ENCODE data around the gene KCNK5. TPM values are rescaled to one million over a fixed set of nuclear protein-coding genes. Genes with fewer than 3 reads are reported as not detected.

The KCNK5 gene
- total RNA-seq, 2 experiments from 2014 or later, result 12.0 TPM

DNA sequence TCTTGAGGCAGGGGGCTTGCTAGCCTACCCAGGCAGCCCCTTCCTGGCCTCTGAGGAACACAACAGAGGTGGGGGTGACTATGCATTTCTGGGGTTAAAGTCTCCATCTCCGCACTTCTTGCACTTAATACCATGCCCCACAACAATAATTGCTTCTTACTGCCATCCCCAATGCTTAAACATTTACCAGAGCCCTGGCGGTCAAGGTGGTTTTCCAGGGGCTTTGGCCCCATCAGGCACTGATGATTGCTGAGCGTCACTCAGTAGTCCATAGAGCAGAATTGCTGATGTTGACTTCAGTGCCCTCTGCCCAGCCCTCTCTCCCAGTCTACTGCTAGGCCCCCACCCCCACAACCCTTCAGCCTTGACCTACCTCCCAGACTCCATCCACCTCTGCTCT lies 32.5 kb upstream of the KCNK5 start:
- ATAC-seq (no peak), DNase-seq (no peak)
- no peaks in the 10 kb centered on the region for H3K4me1 Mint-ChIP-seq (ENCODE audit: low read depth)
- ChIA-PET CTCF (no interaction called here), POLR2A (no interaction called here)
- no peaks in the 10 kb centered on the region for H3K36me3 Mint-ChIP-seq (ENCODE audit: low read depth)
- no peak overlapping the region for H3K4me3 Mint-ChIP-seq
- H3K27me3 Mint-ChIP-seq (ENCODE audit: low read depth), result peaks cover 3% of the 10 kb centered on the region
- no peaks in the 10 kb centered on the region for H3K9me3 Mint-ChIP-seq (ENCODE audit: insufficient read depth)
- no peak overlapping the region for H3K27ac Mint-ChIP-seq

GRCh38 chr6:39260953-39261352 lies 31.7 kb upstream of the KCNK5 start:
- Mint-ChIP-seq H3K27me3 (ENCODE audit: low read depth) (peaks cover 7% of the 10 kb centered on the region), H3K36me3 (ENCODE audit: low read depth) (no peaks in the 10 kb centered on the region), H3K9me3 (ENCODE audit: insufficient read depth) (no peaks in the 10 kb centered on the region), H3K27ac (no peak overlapping the region), H3K4me3 (no peak overlapping the region), H3K4me1 (ENCODE audit: low read depth) (no peaks in the 10 kb centered on the region)
- POLR2A ChIA-PET, result no interaction called here
- CTCF ChIA-PET, result no interaction called here
- ATAC-seq, result no peak
- DNase-seq, result no peak

GRCh38 chr6:39260456-39260855 lies 31.2 kb upstream of the KCNK5 start:
- ChIA-PET CTCF (interaction anchor here (0.5 kb wide), 1 partner anchor 95 kb away, joined by 3 read pairs; no protein-coding TSS in a partner anchor), POLR2A (no interaction called here)
- Mint-ChIP-seq H3K4me3 (no peak overlapping the region), H3K9me3 (ENCODE audit: insufficient read depth) (no peaks in the 10 kb centered on the region), H3K27me3 (ENCODE audit: low read depth) (peaks cover 7% of the 10 kb centered on the region), H3K27ac (no peak overlapping the region), H3K4me1 (ENCODE audit: low read depth) (no peaks in the 10 kb centered on the region), H3K36me3 (ENCODE audit: low read depth) (no peaks in the 10 kb centered on the region)
- DNase-seq (no peak), ATAC-seq (no peak)

- ChIA-PET POLR2A (no interaction called here), CTCF (no interaction called here)
Measured at GRCh38 chr6:39256294-39256940, 27.1 kb upstream of the KCNK5 start.

GRCh38 chr6:39254999-39255535 lies 25.8 kb upstream of the KCNK5 start:
- H3K9me3 Mint-ChIP-seq (ENCODE audit: insufficient read depth), result no peaks in the 10 kb centered on the region
- ATAC-seq, result no peak
- H3K36me3 Mint-ChIP-seq (ENCODE audit: low read depth), result no peaks in the 10 kb centered on the region
- POLR2A ChIA-PET, result no interaction called here
- DNase-seq, result no peak
- H3K27ac Mint-ChIP-seq, result no peak overlapping the region
- no peak overlapping the region for H3K4me3 Mint-ChIP-seq
- peaks cover 11% of the 10 kb centered on the region for H3K27me3 Mint-ChIP-seq (ENCODE audit: low read depth)
- no peaks in the 10 kb centered on the region for H3K4me1 Mint-ChIP-seq (ENCODE audit: low read depth)
- CTCF ChIA-PET, result interaction anchor here (0.6 to 0.7 kb wide), 2 partner anchors 48 to 88 kb away, joined by 3 to 4 read pairs; no protein-coding TSS in a partner anchor

More at GRCh38 chr6:39256294-39256940, 27.1 kb upstream of the KCNK5 start:
- Mint-ChIP-seq H3K36me3 (ENCODE audit: low read depth) (no peaks in the 10 kb centered on the region), H3K27ac (no peak overlapping the region), H3K4me1 (ENCODE audit: low read depth) (no peaks in the 10 kb centered on the region), H3K4me3 (no peak overlapping the region), H3K9me3 (ENCODE audit: insufficient read depth) (no peaks in the 10 kb centered on the region), H3K27me3 (ENCODE audit: low read depth) (peaks cover 13% of the 10 kb centered on the region)
- ATAC-seq (no peak), DNase-seq (no peak)

DNA sequence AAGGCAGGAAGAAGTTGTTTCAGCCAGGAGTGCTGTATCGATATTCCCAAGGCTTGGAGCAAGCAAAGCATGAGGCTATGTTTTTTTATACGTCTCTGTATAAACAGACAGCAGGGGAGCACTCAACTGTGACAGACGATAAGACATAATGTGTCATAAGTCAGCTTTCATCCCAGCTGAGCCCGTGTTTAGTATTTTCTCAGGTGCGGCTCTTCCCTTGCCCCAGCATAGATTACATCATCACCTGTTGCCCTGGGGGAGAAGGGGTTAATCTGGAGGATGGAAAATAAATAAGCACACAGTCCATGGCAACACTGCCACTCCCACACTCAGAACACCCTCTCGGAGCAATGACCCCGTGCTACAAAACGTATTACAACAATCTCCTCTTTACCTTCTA lies 22.1 kb upstream of the KCNK5 start:
- CTCF ChIA-PET, result no interaction called here
- ATAC-seq (no peak), DNase-seq (no peak)
- Mint-ChIP-seq H3K27me3 (ENCODE audit: low read depth) (peaks cover 9% of the 10 kb centered on the region), H3K4me3 (no peak overlapping the region), H3K27ac (no peak overlapping the region), H3K36me3 (ENCODE audit: low read depth) (no peaks in the 10 kb centered on the region), H3K4me1 (ENCODE audit: low read depth) (peaks cover 7% of the 10 kb centered on the region), H3K9me3 (ENCODE audit: insufficient read depth) (no peaks in the 10 kb centered on the region)
- POLR2A ChIA-PET, result no interaction called here

GRCh38 chr6:39250507-39250906 lies 21.2 kb upstream of the KCNK5 start:
- ATAC-seq (no peak), DNase-seq (no peak)
- H3K4me3 Mint-ChIP-seq, result no peak overlapping the region
- H3K27ac Mint-ChIP-seq, result no peak overlapping the region
- H3K9me3 Mint-ChIP-seq (ENCODE audit: insufficient read depth), result no peaks in the 10 kb centered on the region
- no peaks in the 10 kb centered on the region for H3K36me3 Mint-ChIP-seq (ENCODE audit: low read depth)
- ChIA-PET POLR2A (no interaction called here), CTCF (no interaction called here)
- H3K4me1 Mint-ChIP-seq (ENCODE audit: low read depth), result peaks cover 7% of the 10 kb centered on the region
- peaks cover 6% of the 10 kb centered on the region for H3K27me3 Mint-ChIP-seq (ENCODE audit: low read depth)

DNA sequence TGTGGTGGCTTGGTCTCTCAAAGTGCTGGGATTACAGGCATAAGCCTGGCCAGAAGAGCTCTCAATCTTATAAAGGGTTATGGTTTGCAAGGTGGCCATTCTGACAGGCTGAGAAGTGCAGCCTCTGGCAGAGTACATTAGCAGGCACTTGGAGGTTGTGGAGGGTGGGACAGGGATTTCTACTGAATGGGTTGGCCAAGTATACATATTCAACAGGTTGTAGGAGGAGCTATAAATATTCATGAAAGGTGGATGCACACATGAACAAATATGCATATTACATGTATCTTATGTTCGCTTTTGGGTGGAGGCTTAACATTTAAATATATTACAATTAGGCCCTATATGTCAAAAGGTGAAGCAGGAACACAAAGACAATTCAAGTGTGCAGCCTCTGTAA lies 20.0 kb upstream of the KCNK5 start:
- no peak for ATAC-seq
- Mint-ChIP-seq H3K9me3 (ENCODE audit: insufficient read depth) (no peaks in the 10 kb centered on the region), H3K27ac (no peak overlapping the region), H3K27me3 (ENCODE audit: low read depth) (peaks cover 6% of the 10 kb centered on the region), H3K4me3 (no peak overlapping the region), H3K36me3 (ENCODE audit: low read depth) (no peaks in the 10 kb centered on the region), H3K4me1 (ENCODE audit: low read depth) (peaks cover 7% of the 10 kb centered on the region)
- no peak for DNase-seq
- POLR2A ChIA-PET, result no interaction called here
- CTCF ChIA-PET, result interaction anchor here (1.6 kb wide), 1 partner anchor 10 kb away, joined by 3 read pairs; no protein-coding TSS in a partner anchor

DNA sequence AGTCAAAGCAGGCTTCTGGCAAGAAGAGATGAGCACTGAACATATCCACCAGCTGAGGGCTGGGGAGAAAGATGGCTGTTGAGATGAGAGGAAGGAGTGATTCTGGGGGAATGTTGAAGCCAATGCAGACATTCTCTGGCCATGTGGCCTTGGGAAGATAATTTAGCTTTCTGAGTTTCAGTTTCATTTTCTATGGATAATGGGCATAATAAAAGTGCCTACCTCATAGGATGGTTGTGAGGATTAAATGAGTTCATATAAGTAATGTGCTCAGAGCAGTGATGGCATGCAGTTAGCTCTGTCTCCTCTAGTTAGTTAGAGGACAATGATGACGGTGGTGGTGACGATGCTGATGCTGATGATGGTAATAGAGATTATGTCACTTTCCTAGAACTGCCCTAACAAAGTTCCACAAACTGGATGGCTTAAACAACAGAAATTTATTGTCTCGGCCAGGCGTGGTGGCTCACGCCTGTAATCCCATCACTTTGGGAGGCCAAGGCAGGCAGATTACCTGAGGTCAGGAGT lies 18.5 kb upstream of the KCNK5 start:
- POLR2A ChIA-PET, result no interaction called here
- no peak overlapping the region for H3K4me3 Mint-ChIP-seq
- no peak overlapping the region for H3K27ac Mint-ChIP-seq
- ATAC-seq (no peak), DNase-seq (no peak)
- peaks cover 6% of the 10 kb centered on the region for H3K27me3 Mint-ChIP-seq (ENCODE audit: low read depth)
- CTCF ChIA-PET, result interaction anchor here (1.1 kb wide), 1 partner anchor 18 kb away, joined by 3 read pairs; no protein-coding TSS in a partner anchor
- H3K4me1 Mint-ChIP-seq (ENCODE audit: low read depth), result peaks cover 7% of the 10 kb centered on the region
- no peaks in the 10 kb centered on the region for H3K9me3 Mint-ChIP-seq (ENCODE audit: insufficient read depth)
- no peaks in the 10 kb centered on the region for H3K36me3 Mint-ChIP-seq (ENCODE audit: low read depth)

- Mint-ChIP-seq H3K36me3 (ENCODE audit: low read depth) (no peaks in the 10 kb centered on the region), H3K4me1 (ENCODE audit: low read depth) (peaks cover 7% of the 10 kb centered on the region), H3K27ac (no peak overlapping the region), H3K9me3 (ENCODE audit: insufficient read depth) (no peaks in the 10 kb centered on the region), H3K4me3 (no peak overlapping the region), H3K27me3 (ENCODE audit: low read depth) (no peaks in the 10 kb centered on the region)
- POLR2A ChIA-PET, result no interaction called here
- CTCF ChIA-PET, result interaction anchor here (0.5 to 0.9 kb wide), 2 partner anchors 59 to 195 kb away, joined by 3 read pairs; partner anchors contain the start of gene GLP1R
- ATAC-seq (no peak), DNase-seq (no peak)
Measured at GRCh38 chr6:39243809-39244208, 14.5 kb upstream of the KCNK5 start.

- DNase-seq (no peak), ATAC-seq (no peak)
- Mint-ChIP-seq H3K4me3 (no peak overlapping the region), H3K4me1 (ENCODE audit: low read depth) (peaks cover 4% of the 10 kb centered on the region), H3K27me3 (ENCODE audit: low read depth) (peaks cover 2% of the 10 kb centered on the region), H3K36me3 (ENCODE audit: low read depth) (no peaks in the 10 kb centered on the region), H3K27ac (no peak overlapping the region), H3K9me3 (ENCODE audit: insufficient read depth) (no peaks in the 10 kb centered on the region)
- POLR2A ChIA-PET, result no interaction called here
- CTCF ChIA-PET, result no interaction called here
Measured at GRCh38 chr6:39240155-39240757, 11.0 kb upstream of the KCNK5 start.

- ChIA-PET POLR2A (no interaction called here), CTCF (interaction anchor here (1.2 to 1.7 kb wide), 2 partner anchors 11 to 63 kb away, joined by 4 to 6 read pairs; no protein-coding TSS in a partner anchor)
- H3K27ac Mint-ChIP-seq, result no peak overlapping the region
Measured at GRCh38 chr6:39239527-39240154, 10.4 kb upstream of the KCNK5 start.

More at GRCh38 chr6:39239527-39240154, 10.4 kb upstream of the KCNK5 start:
- Mint-ChIP-seq H3K9me3 (ENCODE audit: insufficient read depth) (no peaks in the 10 kb centered on the region), H3K27me3 (ENCODE audit: low read depth) (peaks cover 2% of the 10 kb centered on the region), H3K4me1 (ENCODE audit: low read depth) (peaks cover 4% of the 10 kb centered on the region), H3K4me3 (no peak overlapping the region), H3K36me3 (ENCODE audit: low read depth) (no peaks in the 10 kb centered on the region)
- ATAC-seq (no peak), DNase-seq (no peak)
